ENCODE data around the gene RNF220.

DNA sequence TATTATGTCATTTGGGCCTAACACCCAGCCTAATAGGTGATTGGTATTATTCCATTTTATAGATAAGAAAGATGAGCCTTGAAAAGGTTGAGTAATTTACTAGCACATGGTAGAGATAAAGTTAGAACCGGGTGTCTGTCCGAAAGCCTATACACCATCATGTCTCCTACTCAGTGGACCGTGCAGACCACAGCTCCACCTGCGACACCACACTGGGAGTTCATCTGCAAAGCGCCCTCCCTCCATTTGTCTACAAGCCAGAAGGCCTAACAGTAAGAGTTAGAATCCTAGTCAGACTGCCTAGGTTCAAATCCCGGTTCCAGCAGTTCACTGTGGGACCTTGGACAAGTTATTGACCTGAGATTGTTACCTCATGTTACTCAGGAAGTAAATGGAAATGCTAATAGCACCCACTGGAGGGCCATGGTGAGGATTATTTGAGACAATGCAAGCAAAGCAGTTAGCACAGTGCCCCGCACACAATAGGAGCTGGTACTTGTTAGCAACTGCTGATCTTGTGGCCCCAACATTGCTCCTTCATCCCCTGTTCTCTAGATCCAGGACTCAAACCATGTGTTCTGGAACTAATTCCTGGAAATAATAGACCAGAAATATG is 289.9 kb downstream of the RNF220 start:
- TF ChIP-seq, protein P1, sequence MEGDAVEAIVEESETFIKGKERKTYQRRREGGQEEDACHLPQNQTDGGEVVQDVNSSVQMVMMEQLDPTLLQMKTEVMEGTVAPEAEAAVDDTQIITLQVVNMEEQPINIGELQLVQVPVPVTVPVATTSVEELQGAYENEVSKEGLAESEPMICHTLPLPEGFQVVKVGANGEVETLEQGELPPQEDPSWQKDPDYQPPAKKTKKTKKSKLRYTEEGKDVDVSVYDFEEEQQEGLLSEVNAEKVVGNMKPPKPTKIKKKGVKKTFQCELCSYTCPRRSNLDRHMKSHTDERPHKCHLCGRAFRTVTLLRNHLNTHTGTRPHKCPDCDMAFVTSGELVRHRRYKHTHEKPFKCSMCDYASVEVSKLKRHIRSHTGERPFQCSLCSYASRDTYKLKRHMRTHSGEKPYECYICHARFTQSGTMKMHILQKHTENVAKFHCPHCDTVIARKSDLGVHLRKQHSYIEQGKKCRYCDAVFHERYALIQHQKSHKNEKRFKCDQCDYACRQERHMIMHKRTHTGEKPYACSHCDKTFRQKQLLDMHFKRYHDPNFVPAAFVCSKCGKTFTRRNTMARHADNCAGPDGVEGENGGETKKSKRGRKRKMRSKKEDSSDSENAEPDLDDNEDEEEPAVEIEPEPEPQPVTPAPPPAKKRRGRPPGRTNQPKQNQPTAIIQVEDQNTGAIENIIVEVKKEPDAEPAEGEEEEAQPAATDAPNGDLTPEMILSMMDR (IDR thresholded peaks at IDR 0.05), result no peak
- no peak for TF ChIP-seq POLR2A (IDR thresholded peaks at IDR 0.05)

All from heart left ventricle (tissue), 13 donors.